Loucy (cell line): ENCODE data around the gene ADGRD1.

Experiments
- H2AFZ ChIP-seq: fragments of 200-600 bp; sonication (generic); 2 replicates; pipeline ENCODE4 v1.6.0; 2016; ENCODE audit warnings: antibody characterized with exemption, mild to moderate bottlenecking, low read length, moderate library complexity
- H3F3A ChIP-seq: fragments of 200-600 bp; 2 replicates; pipeline ENCODE4 v1.6.0; 2016; ENCODE audit warnings: antibody characterized with exemption, low read depth, mild to moderate bottlenecking
- H3K27me3 ChIP-seq: fragments of 200-600 bp; sonication (generic); 2 replicates; pipeline ENCODE4 v1.6.1; 2014; ENCODE audit warnings: low read length, mild to moderate bottlenecking; ENCODE audit not compliant: insufficient read depth, poor library complexity, severe bottlenecking
- H3K36me3 ChIP-seq: fragments of 200-600 bp; sonication (generic); 2 replicates; pipeline ENCODE4 v1.6.1; 2016; ENCODE audit warnings: low read length; ENCODE audit not compliant: insufficient read depth
- H3K4me1 ChIP-seq: fragments of 200-600 bp; sonication (generic); 2 replicates; pipeline ENCODE4 v1.5.1; 2014; ENCODE audit warnings: low read length, mild to moderate bottlenecking; ENCODE audit not compliant: insufficient read depth, poor library complexity, severe bottlenecking
- H3K4me2 ChIP-seq: fragments of 200-600 bp; sonication (generic); 2 replicates; pipeline ENCODE4 v1.6.0; 2014; ENCODE audit warnings: antibody characterized with exemption, low read length, low read depth, mild to moderate bottlenecking; ENCODE audit not compliant: poor library complexity, severe bottlenecking
- H3K4me3 ChIP-seq: fragments of 200-600 bp; sonication (generic); 2 replicates; pipeline ENCODE4 v1.5.1; 2014; ENCODE audit warnings: low read length, mild to moderate bottlenecking, mixed read lengths; ENCODE audit not compliant: poor library complexity, severe bottlenecking
- H3K79me2 ChIP-seq: fragments of 200-600 bp; sonication (generic); 2 replicates; pipeline ENCODE4 v1.6.1; 2014; ENCODE audit warnings: low read length; ENCODE audit not compliant: insufficient read depth
- H3K9ac ChIP-seq: fragments of 200-600 bp; sonication (generic); 2 replicates; pipeline ENCODE4 v1.6.0; 2014; ENCODE audit warnings: mild to moderate bottlenecking, low read depth, low read length, moderate library complexity; ENCODE audit not compliant: poor library complexity, severe bottlenecking
- H3K9me2 ChIP-seq: fragments of 200-600 bp; sonication (generic); replicated peaks from 2 replicates; pipeline ENCODE4 v1.6.1; 2016; ENCODE audit warnings: low read depth, low read length, mixed read lengths
- H3K9me3 ChIP-seq: fragments of 200-600 bp; sonication (generic); 2 replicates; pipeline ENCODE4 v1.6.1; 2014; ENCODE audit warnings: mild to moderate bottlenecking, antibody characterized with exemption, low read length, low read depth; ENCODE audit not compliant: insufficient read depth
- H4K20me1 ChIP-seq: fragments of 200-600 bp; sonication (generic); 2 replicates; pipeline ENCODE4 v1.6.0; 2014; ENCODE audit warnings: antibody characterized with exemption, low read length, mild to moderate bottlenecking; ENCODE audit not compliant: insufficient read depth, poor library complexity, severe bottlenecking
- CTCF ChIP-seq: fragments of 200-600 bp; sonication (generic); conservative IDR thresholded peaks from 2 replicates; pipeline ENCODE4 v1.5.1; 2014; ENCODE audit warnings: mild to moderate bottlenecking, antibody characterized with exemption, low read length
- EZH2phosphoT487 ChIP-seq: fragments of 200-600 bp; IDR thresholded peaks from 2 replicates; pipeline ENCODE4 v1.6.1; 2018; ENCODE audit warnings: antibody characterized with exemption, mild to moderate bottlenecking, moderate library complexity, borderline replicate concordance

The ADGRD1 gene

GRCh38 chr12:131056626-131057025, 102.9 kb downstream of the ADGRD1 start:
- Histone ChIP-seq H3K27me3 (no peaks in the 10 kb centered on the region), H3K9me2 (no peaks in the 10 kb centered on the region)

GRCh38 chr12:131057211-131057721, 103.6 kb downstream of the ADGRD1 start:
- H3F3A ChIP-seq, result no peaks in the 10 kb centered on the region
- no peak overlapping the region for H3K4me2 ChIP-seq
- H3K9ac ChIP-seq, result no peak overlapping the region
- no peak overlapping the region for H2AFZ ChIP-seq
- no peaks in the 10 kb centered on the region for H3K36me3 ChIP-seq
- H3K27me3 ChIP-seq, result no peaks in the 10 kb centered on the region
- H3K4me3 ChIP-seq, result no peak overlapping the region
- no peaks in the 10 kb centered on the region for H3K9me3 ChIP-seq
- TF ChIP-seq CTCF (no peak), EZH2phosphoT487 (no peak)
- H3K4me1 ChIP-seq, result no peaks in the 10 kb centered on the region
- no peaks in the 10 kb centered on the region for H3K79me2 ChIP-seq
- no peaks in the 10 kb centered on the region for H3K9me2 ChIP-seq
- no peaks in the 10 kb centered on the region for H4K20me1 ChIP-seq

More at GRCh38 chr12:131056626-131057025, 102.9 kb downstream of the ADGRD1 start:
- Histone ChIP-seq H3F3A (no peaks in the 10 kb centered on the region), H3K36me3 (no peaks in the 10 kb centered on the region), H2AFZ (no peak overlapping the region), H3K79me2 (no peaks in the 10 kb centered on the region), H3K9me3 (no peaks in the 10 kb centered on the region), H3K9ac (no peak overlapping the region), H3K4me2 (no peak overlapping the region), H4K20me1 (no peaks in the 10 kb centered on the region), H3K4me3 (no peak overlapping the region), H3K4me1 (no peaks in the 10 kb centered on the region)
- TF ChIP-seq CTCF (no peak), EZH2phosphoT487 (no peak)

GRCh38 chr12:131057722-131058515, 104.2 kb downstream of the ADGRD1 start:
- Histone ChIP-seq H4K20me1 (no peaks in the 10 kb centered on the region), H2AFZ (no peak overlapping the region), H3K4me2 (no peak overlapping the region), H3K36me3 (no peaks in the 10 kb centered on the region), H3K9me2 (no peaks in the 10 kb centered on the region), H3F3A (no peaks in the 10 kb centered on the region), H3K9me3 (no peaks in the 10 kb centered on the region), H3K4me3 (no peak overlapping the region), H3K27me3 (no peaks in the 10 kb centered on the region), H3K9ac (no peak overlapping the region), H3K79me2 (no peaks in the 10 kb centered on the region), H3K4me1 (no peaks in the 10 kb centered on the region)
- TF ChIP-seq CTCF, result no peak
- no peak for TF ChIP-seq EZH2phosphoT487
